K562 (cell line): ENCODE results near the gene BBX. TPM values are rescaled to one million over a fixed set of nuclear protein-coding genes. Genes with fewer than 3 reads are reported as not detected.

Experiments
- ATAC-seq: fragments of 200-7000 bp; cut with Tn5 transposase; 3 replicates; pipeline ENCODE4 v1.9.1; 2020; ENCODE audit warnings: moderate library complexity
- BruUV-seq: library from RNA; stranded (reverse); fragments of 400-500 nt; replicated peaks from 2 replicates; lab custom pipeline; 2021; lab: Mats Ljungman, UMichigan
- CTCF ChIA-PET: fragments of 300-600 bp; formaldehyde crosslinking; extraction: SDS; loops from one replicate; lab custom pipeline; 2021; ENCODE audit warnings: low intra/inter-chr PET ratio; lab: Yijun Ruan, JAX
- POLR2A ChIA-PET: fragments of 300-600, 350-650 bp; sonication (Branson Sonifier 250); formaldehyde crosslinking; extraction: SDS; loops from one replicate; lab custom pipeline; 2021; ENCODE audit warnings: antibody characterized with exemption, inconsistent platforms; lab: Yijun Ruan, JAX
- DNase-seq, 4 experiments: peaks; one replicate each; pipeline versions ENCODE4 v3.0.0 to v3.0.0-alpha.2; 2011 to 2018; ENCODE audit warnings: low spot score in 3 of 4, mixed read lengths in 3 of 4; ENCODE audit errors: extremely low read depth in 1 of 4
- FAIRE-seq: peaks from 2 replicates; lab custom pipeline; 2011; peaks lifted over from hg19 to GRCh38; lab: Jason Lieb, UNC
- H2AFZ ChIP-seq: 2 replicates; pipeline ENCODE4 v1.6.0; 2011; ENCODE audit warnings: low read depth, low read length, control low read depth, inconsistent platforms
- H3K27ac ChIP-seq: fragments of 200-600 bp; 3 replicates; pipeline ENCODE4 v1.8.0; 2011; ENCODE audit warnings: low read depth, mild to moderate bottlenecking, control low read depth, inconsistent platforms, low read length, moderate library complexity, mixed read lengths; ENCODE audit errors: extremely low read depth
- H3K27me3 ChIP-seq, 2 experiments: fragments of 300-600 bp in 1 of 2; 2 replicates in 1 of 2; 3 replicates in 1 of 2; pipeline versions ENCODE4 v1.6.0 to v1.8.0; 2011; ENCODE audit warnings: inconsistent platforms in 2 of 2, low read length in 2 of 2, mild to moderate bottlenecking in 1 of 2, mixed read lengths in 1 of 2, moderate library complexity in 1 of 2; ENCODE audit not compliant: control insufficient read depth in 2 of 2, insufficient read depth in 2 of 2
- H3K36me3 ChIP-seq: fragments of 300-600 bp; 3 replicates; pipeline ENCODE4 v1.8.0; 2011; ENCODE audit warnings: mild to moderate bottlenecking, low read length, inconsistent platforms; ENCODE audit not compliant: control insufficient read depth, insufficient read depth
- H3K4me1 ChIP-seq, 2 experiments: fragments of 200-600 bp in 1 of 2; replicated peaks in 1 of 2; 2 replicates in 1 of 2; 3 replicates in 1 of 2; pipeline versions ENCODE4 v1.5.1 to v1.8.0; 2011; ENCODE audit warnings: inconsistent platforms in 2 of 2, low read length in 2 of 2, mild to moderate bottlenecking in 1 of 2, mixed read lengths in 1 of 2, moderate library complexity in 1 of 2; ENCODE audit not compliant: control insufficient read depth in 2 of 2, insufficient read depth in 2 of 2
- H3K4me2 ChIP-seq: 2 replicates; pipeline ENCODE4 v1.6.1; 2011; ENCODE audit warnings: low read length, control low read depth, inconsistent platforms, mixed read lengths; ENCODE audit not compliant: insufficient read depth
- H3K4me3 ChIP-seq: fragments of 200-600 bp; sonication (generic), shearing (Covaris generic); 2 replicates; pipeline ENCODE4 v1.5.1; 2016; ENCODE audit warnings: control low read depth, inconsistent platforms
- H3K79me2 ChIP-seq: fragments of 200-600 bp; 3 replicates; pipeline ENCODE4 v1.8.0; 2011; ENCODE audit warnings: low read length, inconsistent platforms; ENCODE audit not compliant: control insufficient read depth, insufficient read depth
- H3K9ac ChIP-seq, 2 experiments: 2 replicates each; pipeline versions ENCODE4 v1.6.0 to v1.6.1; 2011; ENCODE audit warnings: low read depth in 2 of 2, low read length in 2 of 2, control low read depth in 1 of 2, inconsistent platforms in 1 of 2, mild to moderate bottlenecking in 1 of 2, mixed read lengths in 1 of 2; ENCODE audit not compliant: insufficient read depth in 1 of 2
- H3K9me1 ChIP-seq: one replicate; pipeline ENCODE4 v1.6.0; 2011; ENCODE audit warnings: inconsistent platforms, mild to moderate bottlenecking, low read length, moderate library complexity; ENCODE audit not compliant: control insufficient read depth, insufficient read depth
- H3K9me3 ChIP-seq: replicated peaks from 2 replicates; pipeline ENCODE4 v1.5.1; 2011; ENCODE audit warnings: low read depth, low read length, inconsistent platforms; ENCODE audit not compliant: control insufficient read depth, insufficient read depth
- H4K20me1 ChIP-seq: replicated peaks from 2 replicates; pipeline ENCODE4 v1.6.1; 2011; ENCODE audit warnings: low read length, inconsistent platforms, mixed read lengths; ENCODE audit not compliant: control insufficient read depth, insufficient read depth
- ARID1B ChIP-seq: fragments of 450-650 bp; IDR thresholded peaks from 2 replicates; pipeline ENCODE4 v1.6.1; 2016; ENCODE audit warnings: antibody characterized with exemption, mild to moderate bottlenecking, inconsistent platforms
- ARID3A ChIP-seq: IDR thresholded peaks from 2 replicates; pipeline ENCODE4 v1.6.1; 2012; ENCODE audit warnings: low read depth, low read length, improper control_type of control experiment, borderline replicate concordance
- BDP1 ChIP-seq: IDR thresholded peaks from 3 replicates; pipeline ENCODE4 v1.6.1; 2011; ENCODE audit not compliant: insufficient read length, insufficient read depth
- CHD2 ChIP-seq: IDR thresholded peaks from 2 replicates; pipeline ENCODE4 v1.6.1; 2011; ENCODE audit warnings: low read depth, low read length
- FUS ChIP-seq: fragments of 200-400 bp; formaldehyde crosslinking; optimal IDR thresholded peaks from 2 replicates; pipeline ENCODE3; 2017; ENCODE audit warnings: low read depth, low read length
- HOXB6 ChIP-seq: fragments of 250-450 bp; sonication (Bioruptor Pico); IDR thresholded peaks from 2 replicates; pipeline ENCODE4 v1.5.1; 2022; ENCODE audit warnings: mild to moderate bottlenecking, borderline replicate concordance
- PKNOX1 ChIP-seq: fragments of 450-650 bp; IDR thresholded peaks from 2 replicates; pipeline ENCODE4 v1.6.1; 2016
- PTTG1 ChIP-seq: fragments of 450-650 bp; IDR thresholded peaks from 2 replicates; pipeline ENCODE4 v1.6.1; 2016; ENCODE audit warnings: low read depth, mild to moderate bottlenecking, missing genetic modification characterization, missing compliant biosample characterization
- THAP7 ChIP-seq: fragments of 250-450 bp; sonication (Bioruptor Pico); IDR thresholded peaks from 2 replicates; pipeline ENCODE4 v1.5.0; 2021
- WGBS: fragments of 100-300 bp; shearing (Covaris generic); methylation state at CpG from one replicate; pipeline ENCODE4 v1.1.6; 2016; ENCODE audit warnings: low coverage, mixed read lengths; ENCODE audit not compliant: insufficient coverage; ENCODE audit errors: missing lambda C conversion rate; 5-methylcytosine and 5-hydroxymethylcytosine counted together
- in situ Hi-C: fragments of 300-500 bp; cut with MboI; formaldehyde crosslinking; loops from 4 replicates; pipeline ENCODE4 v1.15.0; 2018; ENCODE audit warnings: inconsistent platforms, mixed read lengths
- intact Hi-C: fragments of 100-400 bp; cut with micrococcal nuclease; formaldehyde crosslinking; loops from 2 replicates; pipeline ENCODE4 v1.14.2; 2022
- polyA plus RNA-seq, 8 experiments: library from polyadenylated mRNA; depleted of rRNA in 4 of 8; stranded (reverse) in 5 of 8; unstranded in 3 of 8; fragments of >200 nt; fragmentation: Nextera tagmentation in 2 of 8; fragmentation: Illumina TruSeq in 1 of 8; extraction: Ambion mirVana in 2 of 8; extraction: Trizol in 1 of 8; gene quantifications; 2 replicates each; pipeline versions ENCODE4 v1.2.1 to v1.2.3, GENCODE V29; 2011 to 2014; ENCODE audit warnings: inconsistent platforms in 1 of 8, missing spikeins in 1 of 8
- total RNA-seq, 7 experiments: library from RNA; depleted of rRNA in 6 of 7; stranded (reverse); fragments of >200 nt in 6 of 7; fragmentation: Illumina TruSeq in 2 of 7; extraction: Trizol in 2 of 7; gene quantifications; 2 replicates each; pipeline versions ENCODE4 v1.2.1 to v1.2.3, GENCODE V29; 2011 to 2021; ENCODE audit warnings: low replicate concordance in 1 of 7
- TF ChIP-seq, protein P1 (sequence below): fragments of 200-400 bp; formaldehyde crosslinking; IDR thresholded peaks from 2 replicates; pipeline ENCODE4 v1.6.1; 2017; ENCODE audit warnings: mild to moderate bottlenecking, low read depth, low read length, moderate library complexity
- TF ChIP-seq, protein P2 (sequence below), 2 experiments: fragments of 450-650 bp in 1 of 2; IDR thresholded peaks; 2 replicates each; pipeline ENCODE4 v1.6.1; 2011 to 2017; ENCODE audit warnings: low read depth in 2 of 2, antibody characterized with exemption in 1 of 2, borderline replicate concordance in 1 of 2, low read length in 1 of 2, mild to moderate bottlenecking in 1 of 2, mixed read lengths in 1 of 2; ENCODE audit not compliant: control insufficient read depth in 1 of 2

Gene BBX
- total and polyA plus RNA-seq, 9 of the 15 experiments (the other 6 are each of a cell fraction or from before 2014, with no cell fraction given): 4.9 to 19.5 (median 11.8) TPM

DNA sequence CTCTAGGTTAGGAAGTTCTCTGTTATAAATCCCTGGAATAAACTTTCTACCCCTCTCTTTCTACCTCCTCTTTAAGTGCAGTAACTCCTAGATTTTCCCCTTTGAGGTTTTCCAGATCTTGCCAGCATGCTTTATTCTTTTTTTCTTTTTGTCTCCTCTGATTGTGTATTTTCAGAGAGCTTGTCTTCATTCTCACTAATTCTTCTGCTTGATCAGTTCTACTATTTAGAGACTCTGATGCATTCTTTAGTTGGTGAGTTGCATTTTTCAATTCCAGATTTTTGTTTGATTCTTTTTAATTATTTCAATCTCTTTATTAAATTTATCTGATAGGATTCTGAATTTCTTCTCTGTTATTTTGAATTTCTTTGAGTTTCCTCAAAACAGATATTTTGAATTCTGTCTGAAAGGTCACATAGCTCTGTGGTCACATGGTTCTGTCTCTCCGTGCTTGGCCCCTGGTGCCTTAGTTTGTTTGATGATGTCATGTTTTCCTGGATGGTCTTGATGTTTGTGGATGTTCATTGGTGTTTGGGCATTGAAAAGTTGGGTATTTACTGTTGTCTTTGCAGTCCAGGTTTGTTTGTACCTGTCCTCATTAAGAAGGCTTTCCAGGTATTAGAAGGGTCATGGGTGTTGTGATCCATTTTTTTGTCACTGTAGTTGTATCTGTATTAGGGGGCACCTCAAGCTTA is 89.2 kb downstream of the BBX start:
- Histone ChIP-seq H2AFZ (no peak overlapping the region), H3K79me2 (no peaks in the 10 kb centered on the region; the same call in 2 of the 3 replicates), H3K27ac (no peak overlapping the region), H3K4me1 (no peaks in the 10 kb centered on the region), H3K9ac (no peak overlapping the region), H3K27me3 (no peaks in the 10 kb centered on the region), H3K36me3 (no peaks in the 10 kb centered on the region), H4K20me1 (no peaks in the 10 kb centered on the region), H3K9me1 (no peaks in the 10 kb centered on the region), H3K9me3 (no peaks in the 10 kb centered on the region), H3K4me3 (no peak overlapping the region), H3K4me2 (no peak overlapping the region)
- ChIA-PET POLR2A (no interaction called here), CTCF (no interaction called here)
- in situ Hi-C loops (no loop called here), intact Hi-C loops (no loop called here)
- no TSS peak for BruUV-seq
- no peak for TF ChIP-seq THAP7 (CRISPR knock-in tag)
- no peak for TF ChIP-seq BDP1
- TF ChIP-seq PKNOX1: no peak
- TF ChIP-seq FUS: no peak
- TF ChIP-seq CHD2: no peak
- TF ChIP-seq, protein P1, sequence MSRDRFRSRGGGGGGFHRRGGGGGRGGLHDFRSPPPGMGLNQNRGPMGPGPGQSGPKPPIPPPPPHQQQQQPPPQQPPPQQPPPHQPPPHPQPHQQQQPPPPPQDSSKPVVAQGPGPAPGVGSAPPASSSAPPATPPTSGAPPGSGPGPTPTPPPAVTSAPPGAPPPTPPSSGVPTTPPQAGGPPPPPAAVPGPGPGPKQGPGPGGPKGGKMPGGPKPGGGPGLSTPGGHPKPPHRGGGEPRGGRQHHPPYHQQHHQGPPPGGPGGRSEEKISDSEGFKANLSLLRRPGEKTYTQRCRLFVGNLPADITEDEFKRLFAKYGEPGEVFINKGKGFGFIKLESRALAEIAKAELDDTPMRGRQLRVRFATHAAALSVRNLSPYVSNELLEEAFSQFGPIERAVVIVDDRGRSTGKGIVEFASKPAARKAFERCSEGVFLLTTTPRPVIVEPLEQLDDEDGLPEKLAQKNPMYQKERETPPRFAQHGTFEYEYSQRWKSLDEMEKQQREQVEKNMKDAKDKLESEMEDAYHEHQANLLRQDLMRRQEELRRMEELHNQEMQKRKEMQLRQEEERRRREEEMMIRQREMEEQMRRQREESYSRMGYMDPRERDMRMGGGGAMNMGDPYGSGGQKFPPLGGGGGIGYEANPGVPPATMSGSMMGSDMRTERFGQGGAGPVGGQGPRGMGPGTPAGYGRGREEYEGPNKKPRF: no peak
- TF ChIP-seq ARID3A: no peak
- TF ChIP-seq ARID1B: no peak
- TF ChIP-seq, protein P2, sequence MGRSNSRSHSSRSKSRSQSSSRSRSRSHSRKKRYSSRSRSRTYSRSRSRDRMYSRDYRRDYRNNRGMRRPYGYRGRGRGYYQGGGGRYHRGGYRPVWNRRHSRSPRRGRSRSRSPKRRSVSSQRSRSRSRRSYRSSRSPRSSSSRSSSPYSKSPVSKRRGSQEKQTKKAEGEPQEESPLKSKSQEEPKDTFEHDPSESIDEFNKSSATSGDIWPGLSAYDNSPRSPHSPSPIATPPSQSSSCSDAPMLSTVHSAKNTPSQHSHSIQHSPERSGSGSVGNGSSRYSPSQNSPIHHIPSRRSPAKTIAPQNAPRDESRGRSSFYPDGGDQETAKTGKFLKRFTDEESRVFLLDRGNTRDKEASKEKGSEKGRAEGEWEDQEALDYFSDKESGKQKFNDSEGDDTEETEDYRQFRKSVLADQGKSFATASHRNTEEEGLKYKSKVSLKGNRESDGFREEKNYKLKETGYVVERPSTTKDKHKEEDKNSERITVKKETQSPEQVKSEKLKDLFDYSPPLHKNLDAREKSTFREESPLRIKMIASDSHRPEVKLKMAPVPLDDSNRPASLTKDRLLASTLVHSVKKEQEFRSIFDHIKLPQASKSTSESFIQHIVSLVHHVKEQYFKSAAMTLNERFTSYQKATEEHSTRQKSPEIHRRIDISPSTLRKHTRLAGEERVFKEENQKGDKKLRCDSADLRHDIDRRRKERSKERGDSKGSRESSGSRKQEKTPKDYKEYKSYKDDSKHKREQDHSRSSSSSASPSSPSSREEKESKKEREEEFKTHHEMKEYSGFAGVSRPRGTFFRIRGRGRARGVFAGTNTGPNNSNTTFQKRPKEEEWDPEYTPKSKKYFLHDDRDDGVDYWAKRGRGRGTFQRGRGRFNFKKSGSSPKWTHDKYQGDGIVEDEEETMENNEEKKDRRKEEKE (IDR thresholded peaks at IDR 0.05; ENCODE audit: borderline replicate concordance in 1 of 2, control insufficient read depth in 1 of 2, low read depth in 2 of 2, low read length in 1 of 2): no peak
- TF ChIP-seq HOXB6 (CRISPR knock-in tag): no peak
- no peak for TF ChIP-seq PTTG1 (tag)
- ATAC-seq (no peak), FAIRE-seq (no peak), DNase-seq (no peak)
- 27% methylated on average over 1 of the region's 1 CpG for WGBS
